CD14-positive monocyte (primary cell): Measurements from ENCODE around the gene CDKAL1. TPM values are rescaled to one million over a fixed set of nuclear protein-coding genes. Genes with fewer than 3 reads are reported as not detected.

Experiments
- DNase-seq, 3 donors: peaks; one replicate each; pipeline ENCODE4 v3.0.0-alpha.2; 2011 to 2022
- H2AFZ ChIP-seq: 2 replicates; pipeline ENCODE4 v1.6.0; 2012; ENCODE audit warnings: mild to moderate bottlenecking, low read depth, low read length, inconsistent platforms; ENCODE audit not compliant: insufficient read depth, poor library complexity, severe bottlenecking
- H3K27ac ChIP-seq, 2 donors: 1 replicate in 1 of 2; 2 replicates in 1 of 2; pipeline ENCODE4 v1.5.1; 2012 to 2013; ENCODE audit warnings: low read length in 2 of 2, control low read depth in 1 of 2, inconsistent platforms in 1 of 2, low read depth in 1 of 2, mild to moderate bottlenecking in 1 of 2
- H3K27me3 ChIP-seq, 2 donors: one replicate each; pipeline versions ENCODE4 v1.6.0 to v1.6.1; 2011 to 2013; ENCODE audit warnings: low read length in 2 of 2; ENCODE audit not compliant: control insufficient read depth in 2 of 2, insufficient read depth in 2 of 2
- H3K36me3 ChIP-seq, 2 donors: replicated peaks in 1 of 2; 1 replicate in 1 of 2; 2 replicates in 1 of 2; pipeline versions ENCODE4 v1.5.1 to v1.6.1; 2012 to 2013; ENCODE audit warnings: low read length in 2 of 2, control low read depth in 1 of 2, inconsistent platforms in 1 of 2, mild to moderate bottlenecking in 1 of 2; ENCODE audit not compliant: insufficient read depth in 2 of 2, control insufficient read depth in 1 of 2
- H3K4me1 ChIP-seq, 2 donors: 1 replicate in 1 of 2; 2 replicates in 1 of 2; pipeline versions ENCODE4 v1.5.1 to v1.6.1; 2012 to 2013; ENCODE audit warnings: low read length in 2 of 2, control low read depth in 1 of 2, inconsistent platforms in 1 of 2, mild to moderate bottlenecking in 1 of 2, moderate library complexity in 1 of 2; ENCODE audit not compliant: insufficient read depth in 2 of 2, control insufficient read depth in 1 of 2
- H3K4me2 ChIP-seq: replicated peaks from 2 replicates; pipeline ENCODE3; 2012; ENCODE audit warnings: low read length, moderate library complexity, mild to moderate bottlenecking; ENCODE audit not compliant: poor library complexity, severe bottlenecking; ENCODE audit errors: extremely low read depth
- H3K4me3 ChIP-seq, 3 experiments: fragments of 200-600 bp in 1 of 3; sonication (generic) in 1 of 3; replicated peaks in 1 of 3; 1 replicate in 2 of 3; 2 replicates in 1 of 3; pipeline ENCODE4 v1.5.1; 2011 to 2013; ENCODE audit warnings: low read length in 3 of 3, mild to moderate bottlenecking in 3 of 3, control low read depth in 2 of 3, low read depth in 2 of 3, inconsistent platforms in 1 of 3, moderate library complexity in 1 of 3
- H3K79me2 ChIP-seq: 2 replicates; pipeline ENCODE4 v1.6.0; 2012; ENCODE audit warnings: mild to moderate bottlenecking, control low read depth, inconsistent platforms, low read length, moderate library complexity; ENCODE audit not compliant: insufficient read depth
- H3K9ac ChIP-seq: 2 replicates; pipeline ENCODE4 v1.6.0; 2017; ENCODE audit warnings: low read length, mild to moderate bottlenecking; ENCODE audit not compliant: insufficient read depth, poor library complexity, severe bottlenecking
- H3K9me3 ChIP-seq, 2 donors: replicated peaks in 1 of 2; 1 replicate in 1 of 2; 2 replicates in 1 of 2; pipeline versions ENCODE4 v1.5.1 to v1.6.1; 2012 to 2013; ENCODE audit warnings: low read length in 2 of 2, control low read depth in 1 of 2; ENCODE audit not compliant: control insufficient read depth in 1 of 2, insufficient read depth in 1 of 2
- H4K20me1 ChIP-seq: 2 replicates; pipeline ENCODE4 v1.6.0; 2012; ENCODE audit warnings: mild to moderate bottlenecking, low read length, control low read depth, moderate library complexity; ENCODE audit not compliant: insufficient read depth
- H3K27ac Mint-ChIP-seq, 7 donors: one replicate each; pipeline ENCODE4 v1.8.0; 2020; ENCODE audit warnings: mild to moderate bottlenecking in 7 of 7, mixed read lengths in 7 of 7, moderate library complexity in 6 of 7, inconsistent platforms in 2 of 7
- H3K27me3 Mint-ChIP-seq, 3 donors: one replicate each; pipeline ENCODE4 v1.8.0; 2021 to 2022; ENCODE audit warnings: low read depth in 3 of 3, mild to moderate bottlenecking in 3 of 3, mixed read lengths in 3 of 3, moderate library complexity in 3 of 3, inconsistent platforms in 1 of 3
- H3K36me3 Mint-ChIP-seq, 2 donors: one replicate each; pipeline ENCODE4 v1.8.0; 2020; ENCODE audit warnings: mixed read lengths in 2 of 2, inconsistent platforms in 1 of 2, mild to moderate bottlenecking in 1 of 2
- H3K4me1 Mint-ChIP-seq: one replicate; pipeline ENCODE4 v1.8.0; 2020; ENCODE audit warnings: mild to moderate bottlenecking, mixed read lengths
- H3K4me3 Mint-ChIP-seq, 2 donors: one replicate each; pipeline ENCODE4 v1.8.0; 2020; ENCODE audit warnings: mild to moderate bottlenecking in 2 of 2, mixed read lengths in 2 of 2, moderate library complexity in 1 of 2
- H3K9me3 Mint-ChIP-seq, 7 donors: one replicate each; pipeline ENCODE4 v1.8.0; 2020 to 2022; ENCODE audit warnings: mixed read lengths in 7 of 7, mild to moderate bottlenecking in 6 of 7, moderate library complexity in 6 of 7, inconsistent platforms in 2 of 7
- WGBS: methylation state at CpG from one replicate; pipeline ENCODE4 v1.1.5; 2013; ENCODE audit warnings: missing lambda C conversion rate; ENCODE audit not compliant: insufficient coverage; 5-methylcytosine and 5-hydroxymethylcytosine counted together
- intact Hi-C, 2 donors: fragments of 100-400 bp; cut with micrococcal nuclease; formaldehyde crosslinking; loops; one replicate each; pipeline versions ENCODE4 v1.15.0 to v1.15.1; 2023
- polyA plus RNA-seq, 3 donors: library from polyadenylated mRNA; depleted of rRNA in 1 of 3; unstranded in 2 of 3; stranded (reverse) in 1 of 3; fragments of 300-500 nt in 2 of 3; fragments of >200 nt in 1 of 3; fragmentation: Illumina TruSeq in 2 of 3; gene quantifications; 1 replicate in 2 of 3; 2 replicates in 1 of 3; pipeline ENCODE4 v1.2.3, GENCODE V29; 2012 to 2021
- TF ChIP-seq, protein P1 (sequence below): fragments of 200-600 bp; IDR thresholded peaks from one replicate; pipeline ENCODE4 v1.8.0; 2022; ENCODE audit warnings: antibody characterized with exemption, mild to moderate bottlenecking

The CDKAL1 gene
- polyA plus RNA-seq, 3 donors, result 3.2 to 12.4 (median 8.3) TPM

DNA sequence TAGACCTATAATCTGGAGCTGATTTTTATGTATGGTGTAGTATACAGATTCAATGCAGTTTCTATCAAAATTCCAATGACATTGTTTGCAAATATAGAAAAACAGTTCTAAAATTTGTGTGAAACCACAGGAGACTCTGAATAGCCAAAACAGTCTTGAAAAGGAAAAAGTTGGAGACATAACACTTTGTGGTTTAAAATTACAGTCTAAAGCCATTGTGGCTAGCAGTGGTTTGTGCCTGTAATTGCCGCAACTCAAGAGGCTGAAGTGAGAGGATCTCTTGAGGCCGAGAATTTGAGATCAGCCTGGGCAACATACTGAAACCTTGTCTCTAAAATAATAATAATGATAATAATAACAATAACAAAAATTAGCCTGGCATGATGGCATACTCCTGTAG lies 213.7 kb downstream of the CDKAL1 start:
- Mint-ChIP-seq H3K9me3 (peaks cover 0 to 4% (median 0%) of the 10 kb centered on the region in 7 donors), H3K27ac (no peak overlapping the region), H3K4me3 (no peak overlapping the region), H3K27me3 (peaks cover 0 to 2% (median 0%) of the 10 kb centered on the region in 3 donors), H3K36me3 (peaks cover 5 to 15% of the 10 kb centered on the region in 2 donors), H3K4me1 (no peaks in the 10 kb centered on the region)
- Histone ChIP-seq H3K27me3 (no peaks in the 10 kb centered on the region), H3K4me3 (no peak overlapping the region), H3K36me3 (no peaks in the 10 kb centered on the region), H3K27ac (no peak overlapping the region), H4K20me1 (no peaks in the 10 kb centered on the region), H3K79me2 (no peaks in the 10 kb centered on the region), H3K9me3 (no peaks in the 10 kb centered on the region), H3K4me1 (no peaks in the 10 kb centered on the region), H3K4me2 (no peak overlapping the region), H3K9ac (no peak overlapping the region), H2AFZ (no peak overlapping the region)
- TF ChIP-seq, protein P1, sequence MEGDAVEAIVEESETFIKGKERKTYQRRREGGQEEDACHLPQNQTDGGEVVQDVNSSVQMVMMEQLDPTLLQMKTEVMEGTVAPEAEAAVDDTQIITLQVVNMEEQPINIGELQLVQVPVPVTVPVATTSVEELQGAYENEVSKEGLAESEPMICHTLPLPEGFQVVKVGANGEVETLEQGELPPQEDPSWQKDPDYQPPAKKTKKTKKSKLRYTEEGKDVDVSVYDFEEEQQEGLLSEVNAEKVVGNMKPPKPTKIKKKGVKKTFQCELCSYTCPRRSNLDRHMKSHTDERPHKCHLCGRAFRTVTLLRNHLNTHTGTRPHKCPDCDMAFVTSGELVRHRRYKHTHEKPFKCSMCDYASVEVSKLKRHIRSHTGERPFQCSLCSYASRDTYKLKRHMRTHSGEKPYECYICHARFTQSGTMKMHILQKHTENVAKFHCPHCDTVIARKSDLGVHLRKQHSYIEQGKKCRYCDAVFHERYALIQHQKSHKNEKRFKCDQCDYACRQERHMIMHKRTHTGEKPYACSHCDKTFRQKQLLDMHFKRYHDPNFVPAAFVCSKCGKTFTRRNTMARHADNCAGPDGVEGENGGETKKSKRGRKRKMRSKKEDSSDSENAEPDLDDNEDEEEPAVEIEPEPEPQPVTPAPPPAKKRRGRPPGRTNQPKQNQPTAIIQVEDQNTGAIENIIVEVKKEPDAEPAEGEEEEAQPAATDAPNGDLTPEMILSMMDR, result no peak
- no peak for DNase-seq
- intact Hi-C loops, result no loop called here
- WGBS, result no CpG with 5 or more reads among the region's 2 CpGs

DNA sequence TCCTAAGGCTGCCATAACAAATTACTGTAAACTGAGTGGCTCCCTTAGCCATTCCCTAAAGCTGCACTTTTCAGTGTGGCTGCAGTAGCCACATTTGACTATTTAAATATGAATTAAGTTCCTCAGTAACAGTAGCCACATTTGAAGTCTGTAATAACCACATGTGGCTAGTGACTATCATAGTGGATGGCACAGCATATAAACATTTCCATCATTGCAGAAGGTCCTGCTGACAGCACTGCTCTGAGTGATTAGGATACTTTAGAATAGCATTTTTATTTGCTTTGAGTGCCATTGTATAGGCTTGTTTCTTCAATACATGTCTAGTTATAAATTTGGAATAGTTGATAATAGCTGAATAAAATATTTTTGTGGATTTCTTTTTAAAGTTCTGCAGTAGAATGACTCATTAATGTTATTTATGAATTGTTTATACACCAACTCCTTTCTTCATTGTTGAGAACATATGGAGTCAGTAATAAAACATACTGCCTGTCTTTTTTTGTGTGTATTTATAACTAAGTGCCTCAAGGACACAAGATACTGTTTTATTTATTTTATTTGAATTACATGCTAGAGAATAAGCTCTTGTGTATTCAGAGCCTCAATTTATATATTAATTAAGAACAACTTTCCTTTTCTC lies 217.2 kb downstream of the CDKAL1 start:
- intact Hi-C loops, result no loop called here
- Histone ChIP-seq H3K79me2 (no peaks in the 10 kb centered on the region), H3K27ac (no peak overlapping the region), H3K4me1 (no peaks in the 10 kb centered on the region), H2AFZ (no peak overlapping the region), H3K9me3 (peaks cover 0 to 4% of the 10 kb centered on the region in 2 donors), H3K36me3 (no peaks in the 10 kb centered on the region), H3K4me3 (no peak overlapping the region), H4K20me1 (no peaks in the 10 kb centered on the region), H3K4me2 (no peak overlapping the region), H3K9ac (no peak overlapping the region), H3K27me3 (no peaks in the 10 kb centered on the region)
- H3K36me3 Mint-ChIP-seq, result peaks cover 3 to 23% of the 10 kb centered on the region in 2 donors
- peak overlapping the region in 1 of 7 donors; percentile 65 for H3K27ac Mint-ChIP-seq
- peaks cover 3 to 11% (median 7%) of the 10 kb centered on the region in 7 donors for H3K9me3 Mint-ChIP-seq
- DNase-seq, result no peak
- H3K4me1 Mint-ChIP-seq, result no peaks in the 10 kb centered on the region
- H3K4me3 Mint-ChIP-seq, result no peak overlapping the region
- TF ChIP-seq, protein P1, result no peak
- peaks cover 0 to 2% (median 0%) of the 10 kb centered on the region in 3 donors for H3K27me3 Mint-ChIP-seq
